ENCODE results near the gene ABLIM2. TPM values are rescaled to one million over a fixed set of nuclear protein-coding genes. Genes with fewer than 3 reads are reported as not detected.

The ABLIM2 gene
- total RNA-seq, 1 experiment from 2014 or later = 1.0 TPM

- Histone ChIP-seq H3K79me1 (ENCODE audit: insufficient read depth, low read depth, low read length, poor library complexity, severe bottlenecking) (no peaks in the 10 kb centered on the region), H3K18ac (ENCODE audit: insufficient read length, low read depth, low read length) (no peak overlapping the region), H2BK20ac (ENCODE audit: low read depth, low read length, poor library complexity, severe bottlenecking) (no peak overlapping the region), H4K5ac (ENCODE audit: insufficient read length, low read depth, low read length) (no peak overlapping the region), H2BK15ac (ENCODE audit: low read depth, low read length) (no peak overlapping the region), H3T11ph (ENCODE audit: low read length) (no peak overlapping the region), H3K27ac (ENCODE audit: insufficient read length, low read depth, low read length) (no peak overlapping the region), H3K79me2 (ENCODE audit: insufficient read depth, low read length) (no peaks in the 10 kb centered on the region), H3K14ac (ENCODE audit: insufficient read depth, low read length) (no peak overlapping the region; the same call in 1 of the 2 replicates), H2AK5ac (ENCODE audit: insufficient read length, low read length) (no peak overlapping the region), H3K23ac (ENCODE audit: insufficient read length, low read depth, low read length) (no peak overlapping the region), H3K4me2 (ENCODE audit: insufficient read depth, insufficient read length, low read length) (no peak overlapping the region), H3K9me3 (ENCODE audit: control insufficient read depth, low read depth, low read length) (no peaks in the 10 kb centered on the region), H3K4ac (ENCODE audit: low read depth, low read length) (no peak overlapping the region), H3K23me2 (ENCODE audit: insufficient read length, low read depth, low read length, poor library complexity, severe bottlenecking) (peaks cover 3% of the 10 kb centered on the region), H2BK12ac (ENCODE audit: insufficient read length, low read depth, low read length) (no peak overlapping the region), H3K4me1 (ENCODE audit: insufficient read depth, low read length) (no peaks in the 10 kb centered on the region), H4K20me1 (ENCODE audit: control insufficient read depth, insufficient read depth, insufficient read length) (no peaks in the 10 kb centered on the region), H2AFZ (ENCODE audit: low read length) (no peak overlapping the region), H4K8ac (replicated peaks; ENCODE audit: insufficient read length, low read depth, low read length) (no peak overlapping the region), H4K91ac (ENCODE audit: insufficient read length, low read depth, low read length) (no peak overlapping the region), H2BK120ac (ENCODE audit: low read depth, low read length, poor library complexity, severe bottlenecking) (no peak overlapping the region), H3K56ac (ENCODE audit: insufficient read length, low read depth, low read length) (no peak overlapping the region), H3K9ac (ENCODE audit: extremely low read depth, insufficient read length, low read length) (no peak overlapping the region), H2BK5ac (ENCODE audit: insufficient read length, low read length) (no peak overlapping the region), H3K27me3 (ENCODE audit: insufficient read depth, low read length) (no peaks in the 10 kb centered on the region)
- DNase-seq = no peak
- H3K4me1 Mint-ChIP-seq = 0 out of 4 replicates have a peak, but pooled peaks cover 0 to 3% of the 10 kb centered on the region in 2 experiments
- no CpG with 5 or more reads among the region's 23 CpGs for WGBS (ENCODE audit: extremely low coverage, insufficient read length, low lambda C conversion rate)
- no peaks in the 10 kb centered on the region for H3K27me3 Mint-ChIP-seq (ENCODE audit: low read depth)
- H3K27ac Mint-ChIP-seq = no peak overlapping the region
- no peaks in the 10 kb centered on the region; a peak in 1 of 7 replicates for H3K36me3 Mint-ChIP-seq (ENCODE audit: insufficient read depth in 1 of 3, low read depth in 3 of 3)
- H3K9me3 Mint-ChIP-seq = no peaks in the 10 kb centered on the region; a peak in 1 of 5 replicates
- TF ChIP-seq CTCF (conservative IDR thresholded peaks at IDR 0.05) = no peak
- no peak overlapping the region for H3K4me3 Mint-ChIP-seq
Measured at GRCh38 chr4:8032381-8032780, 126.2 kb downstream of the ABLIM2 start.
